GM19467 (cell line): ENCODE measurements around the gene OGFOD2.

Experiments
- ATAC-seq: cut with Tn5 transposase; IDR thresholded peaks from one replicate; pipeline ENCODE4 v1.9.1; 2021; ENCODE audit warnings: mild to moderate bottlenecking, moderate library complexity; ENCODE audit not compliant: unreplicated experiment

OGFOD2 gene

DNA sequence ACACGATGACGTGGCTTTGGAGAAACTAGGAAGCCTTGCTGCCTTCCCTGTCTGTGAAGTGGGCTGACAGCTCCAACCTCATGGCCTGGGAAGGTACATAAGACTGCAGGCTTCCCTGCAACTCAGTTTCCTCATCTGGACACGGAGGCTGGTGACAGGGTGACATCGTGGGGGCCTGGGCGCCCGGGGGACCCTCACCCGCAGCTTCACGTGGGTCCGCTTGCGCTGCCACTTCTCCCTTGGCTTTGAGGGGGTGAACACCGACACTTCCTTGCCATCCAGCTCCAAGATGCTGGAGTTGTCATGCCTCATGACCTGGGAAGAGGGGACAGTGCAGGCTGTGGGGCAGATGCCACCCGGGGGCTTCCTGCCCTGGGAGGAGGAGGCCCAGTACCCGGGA lies 13.0 kb downstream of the OGFOD2 start:
- ATAC-seq, result no peak

DNA sequence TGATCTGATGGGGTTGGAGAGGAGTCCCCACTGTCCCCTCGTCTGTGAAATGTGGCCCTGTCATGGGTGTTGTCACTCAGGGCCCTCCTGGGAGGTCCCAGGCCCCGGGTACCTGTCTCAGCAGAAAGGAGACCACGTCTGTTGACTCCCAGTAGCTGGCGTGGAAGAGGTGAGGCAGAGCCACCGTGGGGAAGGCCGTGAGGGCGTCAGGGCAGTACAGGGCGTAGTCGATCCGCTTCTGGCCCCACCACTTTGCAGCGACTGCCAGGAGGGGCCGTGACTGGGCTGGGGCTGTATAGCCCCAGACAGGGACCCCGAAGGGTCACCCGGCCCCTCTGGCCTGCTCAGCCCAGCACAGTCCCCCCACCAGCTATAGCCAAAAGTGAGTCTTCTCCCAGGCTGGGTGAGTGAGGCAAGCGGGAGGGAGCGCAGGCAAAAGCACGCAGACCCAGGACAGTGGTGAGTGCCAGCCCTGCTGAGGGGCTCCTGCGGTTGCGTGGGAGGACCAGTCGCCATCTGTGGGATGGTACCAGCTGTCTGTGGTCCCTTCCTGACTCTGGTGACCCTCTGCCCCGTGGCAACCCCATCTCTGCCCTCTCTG lies 13.7 kb downstream of the OGFOD2 start:
- ATAC-seq, result no peak

DNA sequence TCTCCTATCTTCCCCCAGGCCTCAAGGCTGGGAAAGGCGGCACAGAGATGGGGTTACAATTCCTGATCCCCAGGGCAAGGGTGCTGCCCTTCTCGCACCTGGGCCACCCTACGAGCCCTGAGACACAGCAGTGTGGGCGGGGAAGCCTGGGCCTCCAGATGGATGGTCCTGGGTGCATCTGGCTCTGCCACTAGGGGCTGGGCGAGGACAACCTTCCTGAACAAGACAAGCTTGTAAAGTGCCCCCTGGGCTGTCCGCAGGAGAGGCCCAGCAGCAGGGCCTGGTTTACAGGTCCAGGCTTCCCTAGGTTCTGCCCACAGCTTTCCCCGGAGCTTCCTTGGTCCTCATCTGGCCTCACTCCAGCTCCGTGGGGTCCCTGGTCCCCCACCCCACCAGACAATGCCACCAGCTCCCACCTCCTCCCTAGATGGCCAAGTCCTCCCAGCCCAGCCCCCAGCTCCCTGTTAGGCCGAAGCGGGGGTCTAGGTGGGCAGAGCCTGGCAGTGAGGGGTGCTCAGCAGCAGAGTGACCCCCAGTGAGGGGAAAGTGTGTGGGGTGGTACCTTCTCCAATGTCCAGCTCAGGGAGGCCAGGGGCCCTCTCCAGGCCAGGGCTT lies 14.3 kb downstream of the OGFOD2 start:
- ATAC-seq, result no peak

DNA sequence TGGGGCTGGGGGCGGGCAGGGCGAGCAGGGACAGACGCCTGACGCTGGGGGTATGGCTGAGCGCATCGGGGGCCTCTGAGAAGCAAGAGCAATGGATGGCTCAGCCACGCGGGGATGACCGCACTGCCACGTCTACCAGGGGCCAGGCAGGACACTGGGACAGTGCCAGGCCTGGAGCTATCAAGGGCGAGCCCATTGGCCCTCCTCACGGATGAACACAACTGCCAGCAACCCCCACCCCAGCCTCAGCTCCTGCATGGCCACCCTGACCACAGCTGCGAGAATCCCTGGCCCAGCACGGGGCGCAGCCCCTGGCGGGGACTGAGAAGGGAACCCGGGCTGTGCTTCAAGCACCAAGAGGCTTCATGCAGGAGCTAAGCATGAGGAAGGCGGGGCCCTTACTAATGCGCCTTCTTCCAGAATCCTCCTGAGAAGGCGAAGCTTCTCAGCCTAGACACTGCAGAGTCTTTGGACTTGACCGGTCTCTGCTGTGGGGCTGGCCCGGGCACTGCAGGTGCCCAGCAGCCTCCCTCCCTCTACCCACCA lies 14.9 kb downstream of the OGFOD2 start:
- ATAC-seq, result no peak

DNA sequence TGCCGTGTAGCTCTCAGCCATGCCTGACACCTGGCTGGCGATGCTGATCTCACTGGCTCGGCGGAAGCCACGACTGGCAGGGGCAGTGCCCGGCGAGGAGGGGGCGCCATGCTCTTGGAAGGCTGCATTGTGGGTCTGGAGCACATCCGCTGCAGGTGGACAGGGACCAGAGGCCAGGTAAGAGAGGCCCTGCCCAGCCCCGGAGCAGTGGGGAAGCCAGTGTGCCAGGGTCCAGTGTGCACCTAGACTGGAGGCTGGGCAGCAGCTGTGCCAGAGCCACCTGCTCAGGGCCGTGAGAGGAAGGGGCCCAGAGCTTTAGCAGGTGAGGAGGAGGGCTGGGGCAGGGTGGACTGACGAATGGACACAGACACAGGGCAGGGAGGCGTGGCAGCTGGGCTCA lies 15.5 kb downstream of the OGFOD2 start:
- no peak for ATAC-seq

DNA sequence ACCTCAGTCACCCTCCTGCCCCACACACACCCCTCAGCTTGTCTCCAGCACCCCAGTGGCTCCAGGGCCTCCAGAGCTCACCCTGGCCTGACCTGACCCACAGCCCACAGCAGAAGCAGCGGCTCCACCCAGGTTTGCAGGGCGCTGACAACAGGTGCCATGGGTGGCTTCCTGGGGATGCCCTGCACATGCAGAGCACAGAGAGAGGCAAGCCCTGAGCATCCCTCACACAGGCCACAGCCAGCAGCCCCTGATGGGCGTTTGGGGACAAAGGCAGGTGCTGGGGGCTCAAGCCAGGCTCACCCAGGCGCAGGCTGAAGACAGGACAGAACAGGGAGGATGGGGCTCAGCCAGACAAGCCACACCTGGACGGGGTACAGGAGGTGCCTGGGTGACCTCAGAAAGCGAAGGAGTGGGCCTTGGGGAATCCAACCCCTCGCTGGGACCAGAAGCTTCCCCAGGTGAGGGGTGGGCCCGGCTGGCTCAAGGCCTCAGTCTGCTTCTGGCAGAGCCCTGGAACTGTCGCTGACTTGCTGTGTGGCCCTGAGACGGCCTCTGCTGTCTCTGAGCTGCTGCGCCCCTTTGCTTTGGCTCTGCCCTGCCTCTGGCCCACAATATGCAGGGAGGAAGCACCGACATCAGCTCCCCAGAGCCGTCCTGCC lies 16.0 kb downstream of the OGFOD2 start:
- ATAC-seq, result no peak

DNA sequence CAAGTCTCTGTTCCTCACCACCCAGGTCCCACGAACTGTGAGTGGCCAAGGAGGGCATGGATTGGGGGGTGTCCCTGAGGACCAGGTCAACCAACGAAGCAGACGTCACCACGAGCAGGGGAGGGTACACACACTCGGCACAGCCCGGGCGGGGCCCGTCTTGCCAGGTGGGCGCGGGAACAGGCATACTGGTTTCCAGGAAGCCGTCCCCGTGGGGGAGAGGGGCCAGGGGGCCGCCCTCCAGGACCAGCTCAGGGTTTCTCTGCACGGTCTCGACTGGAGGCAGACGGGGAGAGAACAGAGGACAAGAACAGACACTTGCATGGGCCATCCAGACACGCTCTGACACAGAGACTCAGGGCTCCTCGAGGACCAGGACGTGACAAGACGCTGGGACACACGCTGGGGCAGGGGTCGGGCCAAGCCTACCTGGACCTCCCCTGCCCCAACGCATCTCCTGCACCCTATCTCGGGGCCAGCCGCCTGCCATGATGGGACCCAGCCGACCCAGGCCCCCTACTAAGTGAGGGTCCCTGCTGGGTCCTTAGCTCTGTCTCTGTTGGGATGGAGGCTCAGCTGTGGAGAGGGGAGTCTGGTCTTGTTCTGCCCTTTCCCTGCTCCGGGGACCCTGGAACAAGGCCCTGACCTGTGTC lies 16.7 kb downstream of the OGFOD2 start:
- no peak for ATAC-seq

DNA sequence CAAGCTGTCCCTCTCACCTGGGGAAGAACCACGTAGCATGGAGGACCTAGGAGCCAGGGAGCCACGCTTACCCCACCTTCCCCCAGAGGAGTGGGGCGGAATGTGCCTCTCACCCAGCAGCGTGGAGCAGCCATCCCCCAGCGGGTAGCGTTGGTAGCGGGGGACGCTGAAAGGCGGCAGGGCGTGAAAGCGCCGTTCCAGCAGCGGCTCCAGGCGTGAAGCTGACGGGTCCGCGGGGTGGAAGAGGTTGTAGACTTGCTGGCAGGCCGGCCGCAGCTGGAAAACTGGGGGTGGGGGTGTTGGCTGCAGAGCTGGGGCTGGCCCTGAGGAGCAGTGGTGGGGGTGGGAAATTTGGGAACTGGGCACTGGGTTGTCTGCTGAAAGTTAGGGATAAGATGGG lies 17.3 kb downstream of the OGFOD2 start:
- no peak for ATAC-seq

DNA sequence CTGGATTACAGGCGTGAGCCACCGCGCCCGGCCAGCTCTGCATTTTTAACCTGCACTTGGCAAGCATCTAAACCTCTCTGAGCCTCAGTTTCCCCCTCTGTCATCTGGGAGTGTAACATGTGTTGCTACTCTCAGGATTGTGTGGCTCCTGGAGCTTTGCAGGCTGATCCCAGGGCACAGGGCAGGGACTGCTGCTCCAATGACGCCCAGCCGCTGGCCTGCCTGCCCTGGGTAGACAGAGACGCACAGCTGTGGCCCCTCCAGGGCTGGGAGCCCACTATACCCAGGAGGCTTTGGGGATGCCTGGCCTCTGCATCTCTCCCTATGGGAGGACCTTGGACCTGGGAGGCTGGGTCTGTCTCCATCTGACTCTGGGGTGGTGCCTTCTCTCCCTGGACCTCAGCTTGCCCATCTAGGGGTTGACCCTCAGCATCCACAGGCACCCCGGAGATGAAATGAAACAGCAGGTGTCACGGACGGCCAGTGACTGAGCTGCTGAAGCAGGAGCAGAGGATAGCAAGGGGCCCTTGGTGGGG lies 19.2 kb downstream of the OGFOD2 start:
- ATAC-seq, result no peak

DNA sequence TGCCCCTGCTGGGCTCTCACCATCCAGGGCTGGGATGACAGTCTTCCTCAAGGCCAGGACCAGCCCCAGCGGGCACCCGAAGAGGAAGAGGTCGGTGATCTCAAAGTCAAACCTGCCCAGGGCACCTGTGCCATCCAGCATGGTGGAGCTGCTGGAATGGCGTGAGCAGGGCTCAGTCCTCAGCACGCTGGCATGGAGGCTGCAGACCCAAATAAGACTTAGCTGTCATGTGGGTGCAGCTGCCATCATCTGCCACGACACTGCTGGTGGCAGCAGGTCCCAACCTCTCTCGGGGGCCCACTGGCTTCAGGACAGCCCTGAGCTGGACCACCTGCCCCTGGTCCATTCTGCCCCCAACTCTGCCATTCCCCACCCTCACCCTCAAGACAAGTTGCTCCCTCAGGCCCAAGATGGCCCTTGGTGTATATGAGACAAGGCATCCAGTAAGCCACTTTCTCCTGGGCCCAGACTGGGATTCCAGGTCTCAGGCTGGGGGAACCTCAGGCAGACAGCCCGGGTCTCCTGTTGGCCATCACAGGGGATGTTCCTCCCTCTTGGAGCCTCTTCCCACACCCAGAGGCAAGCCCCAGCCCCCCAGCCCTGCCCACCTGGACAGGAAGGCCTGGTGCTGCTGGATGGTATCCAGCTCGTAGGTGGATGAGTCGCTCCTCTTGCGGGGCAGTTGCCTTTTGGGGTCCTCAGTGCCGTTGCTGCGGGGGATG lies 19.9 kb downstream of the OGFOD2 start:
- no peak for ATAC-seq

DNA sequence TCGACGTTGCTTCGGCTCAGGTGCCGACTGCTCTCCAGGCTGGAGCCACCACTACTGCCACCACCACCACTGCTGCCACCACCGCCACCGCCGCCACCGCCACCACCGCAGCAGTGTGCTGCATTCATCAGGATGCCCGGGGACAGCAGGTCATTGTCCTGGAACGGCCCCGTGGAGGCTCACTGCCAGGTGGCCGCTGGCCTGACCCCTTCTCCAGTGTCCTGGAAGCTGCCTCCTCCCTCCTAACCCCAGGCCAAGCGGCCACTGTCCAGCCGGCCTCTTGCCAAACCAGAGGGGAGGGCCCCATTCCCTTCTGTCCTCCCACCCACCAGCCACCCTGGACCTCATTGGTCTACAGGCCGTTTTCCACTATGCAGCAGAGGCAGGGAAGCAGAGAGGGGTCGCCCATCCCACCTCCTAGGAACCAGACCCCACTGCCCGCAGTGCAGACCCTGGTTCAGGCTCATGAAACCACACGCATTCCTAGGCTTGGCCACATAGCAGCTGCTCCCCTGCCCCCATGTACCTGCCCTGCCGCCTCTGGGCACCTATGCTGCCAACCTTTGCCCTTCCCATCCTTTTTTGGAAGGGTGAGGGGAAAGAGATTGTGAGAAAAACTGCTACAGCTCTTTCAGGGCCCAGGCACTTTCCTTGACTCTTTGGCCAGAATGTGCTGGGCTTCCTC lies 20.6 kb downstream of the OGFOD2 start:
- no peak for ATAC-seq

DNA sequence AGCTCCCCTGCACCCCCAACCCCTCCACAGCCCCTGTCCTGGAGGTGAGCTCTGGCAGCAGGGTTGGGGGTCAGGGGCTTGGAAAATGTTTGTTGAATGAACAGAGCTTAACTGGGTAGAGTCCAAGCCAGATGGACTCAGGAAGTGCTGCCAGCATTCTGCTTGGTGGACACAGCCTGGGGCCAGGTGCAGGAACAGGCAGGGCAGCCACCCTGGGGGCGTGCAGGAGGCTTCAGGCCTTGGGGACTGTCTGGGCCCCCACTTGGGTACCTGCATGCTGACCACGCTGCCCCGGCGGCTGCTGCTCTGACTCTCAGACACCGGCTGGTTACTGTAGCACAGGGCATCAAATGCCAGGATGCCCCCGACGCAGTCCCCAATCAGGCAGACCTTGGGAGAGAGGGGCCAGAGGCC lies 21.2 kb downstream of the OGFOD2 start:
- no peak for ATAC-seq

DNA sequence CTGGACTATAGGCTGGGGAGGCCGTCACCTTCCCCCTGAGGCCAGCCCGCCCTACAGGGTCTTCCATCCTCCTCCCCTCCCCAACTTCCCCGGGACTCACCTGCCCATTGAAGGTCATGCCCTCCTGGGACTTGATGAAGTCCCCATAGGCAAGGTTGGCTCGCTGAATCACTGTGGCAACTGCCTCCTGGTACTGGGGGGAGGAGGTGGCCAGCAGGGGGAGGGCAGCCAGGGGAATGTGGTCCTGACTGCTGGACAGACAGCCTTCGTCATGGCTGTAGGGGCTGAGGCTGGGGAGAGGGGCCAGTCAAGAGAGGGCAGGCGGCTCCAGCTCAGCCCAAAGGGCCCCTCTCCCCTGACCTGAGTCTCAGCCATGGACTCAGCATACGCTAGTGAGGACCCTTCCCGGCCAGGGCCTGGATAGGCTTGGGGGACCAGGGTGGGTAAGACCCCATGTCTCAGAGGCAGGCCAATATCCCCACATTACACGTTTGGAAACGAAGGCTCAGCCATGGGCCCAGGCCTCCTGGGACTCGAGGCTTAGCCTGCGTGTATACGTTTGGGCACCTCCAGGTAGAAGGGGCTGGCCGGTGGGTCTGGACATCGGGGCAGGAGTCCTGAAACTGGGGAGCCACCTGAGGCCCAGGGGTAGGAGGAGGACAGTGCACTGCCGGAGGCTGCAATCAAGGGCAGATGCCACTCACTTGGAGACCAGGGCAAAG lies 21.7 kb downstream of the OGFOD2 start:
- ATAC-seq, result no peak

DNA sequence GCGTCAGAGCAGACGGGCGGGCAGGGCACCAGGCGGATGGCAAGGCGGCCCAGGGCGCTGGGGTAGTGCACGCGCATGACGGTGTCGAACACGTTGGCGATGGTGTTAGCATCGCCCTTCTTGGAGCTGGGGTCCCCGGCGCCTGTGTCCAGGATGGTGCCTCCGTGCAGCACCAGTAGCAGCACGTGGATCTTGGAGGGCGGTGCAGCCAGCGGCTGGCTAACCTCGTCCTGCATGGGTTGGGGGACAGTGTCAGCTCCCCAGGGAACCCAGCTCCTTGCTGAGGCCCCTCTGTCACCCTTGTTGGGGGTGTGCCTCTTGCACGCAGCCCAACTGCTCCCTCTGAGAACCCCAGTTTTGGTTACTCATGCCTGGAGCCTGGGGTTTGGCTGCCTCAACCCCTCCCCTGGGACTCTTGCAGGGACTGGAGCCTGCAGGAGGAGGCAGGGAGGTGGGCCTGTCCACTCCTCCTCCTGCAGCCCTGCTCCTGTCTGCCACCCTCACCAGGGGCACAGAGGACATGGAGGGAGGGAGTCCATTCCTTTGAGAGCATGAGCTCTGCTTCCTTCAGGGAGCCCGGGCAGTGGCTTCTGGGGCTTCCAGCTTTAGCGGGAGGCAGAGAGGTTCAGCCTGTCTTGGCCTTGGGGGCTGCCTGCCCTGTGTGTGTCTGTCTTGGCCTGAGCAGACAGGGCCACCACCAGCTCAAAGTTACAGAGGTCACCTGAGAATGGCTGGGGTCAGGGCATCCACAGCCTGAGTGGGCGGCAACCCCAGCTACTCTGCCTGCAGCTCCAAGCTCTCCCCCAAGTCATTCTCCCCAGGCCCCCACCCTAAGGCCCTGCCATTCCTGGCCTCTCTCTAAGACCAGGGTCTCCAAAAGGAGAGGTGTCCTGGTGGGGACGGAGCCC lies 22.6 kb downstream of the OGFOD2 start:
- ATAC-seq, result no peak

DNA sequence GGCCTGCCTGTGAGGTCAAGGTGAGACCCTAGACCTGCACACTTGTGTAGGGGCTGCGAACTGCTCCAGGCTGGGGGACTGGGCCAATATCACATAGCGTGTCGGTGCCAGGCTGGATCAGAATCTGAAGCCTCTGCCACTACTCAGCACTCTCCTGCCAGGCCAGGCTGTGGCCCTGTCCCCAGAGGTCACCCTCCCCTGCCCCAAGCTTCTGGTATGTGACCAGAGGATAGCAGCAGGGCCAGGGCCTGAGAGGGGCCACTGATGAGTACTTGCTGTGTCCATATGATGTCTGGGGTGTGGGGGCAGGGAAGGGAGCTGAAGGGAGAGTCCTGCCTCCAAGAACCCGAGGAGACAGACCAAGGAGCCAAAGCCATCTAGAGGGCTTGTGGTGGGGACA lies 23.3 kb downstream of the OGFOD2 start:
- ATAC-seq, result no peak

DNA sequence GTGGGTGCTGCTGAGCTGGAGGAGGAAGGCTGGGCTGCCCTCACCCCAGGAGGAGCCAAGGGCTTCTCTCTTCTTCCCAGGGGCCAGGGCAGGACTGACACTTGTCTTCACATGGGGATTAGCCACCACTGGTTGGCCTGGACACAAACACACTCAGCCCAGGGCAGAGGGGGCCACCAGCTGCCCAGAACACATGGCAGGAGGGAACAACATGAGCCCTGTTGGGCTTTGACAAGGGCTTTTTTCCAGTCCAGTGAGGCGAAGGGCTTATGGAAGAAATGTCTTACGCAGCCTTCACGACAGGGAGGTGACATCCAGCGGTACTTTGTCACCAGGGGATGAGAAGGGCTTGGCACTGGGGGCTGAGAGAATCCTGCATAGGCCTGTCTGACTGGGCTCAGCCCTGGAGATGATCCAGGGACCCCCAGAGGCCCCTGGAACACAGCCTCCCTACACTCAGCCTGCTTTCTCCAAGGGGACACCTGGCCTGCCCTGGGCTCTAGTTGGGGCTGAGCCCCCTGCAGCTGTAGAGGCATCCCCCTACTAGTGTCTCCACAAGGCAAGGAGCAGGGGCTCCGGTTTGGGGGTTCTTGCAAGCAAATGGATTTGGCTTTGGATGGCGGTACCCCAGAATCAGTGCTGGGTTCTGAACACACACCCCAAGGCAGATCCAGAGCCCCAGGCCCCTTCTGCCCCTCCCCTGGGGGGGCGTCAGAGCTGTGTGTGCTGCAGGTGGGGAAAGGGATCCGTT lies 24.3 kb downstream of the OGFOD2 start:
- no peak for ATAC-seq

DNA sequence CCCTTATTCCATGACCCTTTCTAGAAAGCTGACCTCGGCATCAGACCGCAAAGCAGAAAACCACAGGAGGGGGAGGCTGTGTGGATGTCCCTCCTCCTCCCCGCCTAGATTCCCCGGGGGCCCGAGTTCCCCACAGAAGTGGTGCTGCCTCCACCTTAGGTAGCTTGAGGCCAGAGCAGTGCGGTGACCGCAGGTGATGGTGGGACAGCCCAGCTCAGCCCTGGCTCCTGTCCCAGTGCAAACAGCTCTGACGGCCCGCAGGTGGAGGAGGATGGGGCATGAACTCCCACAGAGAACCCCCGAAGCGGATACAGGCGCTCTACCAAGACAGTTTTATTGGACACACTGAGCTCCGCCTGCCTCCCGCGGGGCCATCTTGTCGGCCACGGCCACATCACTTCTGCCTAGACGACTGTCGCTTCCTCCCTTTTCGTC lies 25.0 kb downstream of the OGFOD2 start:
- ATAC-seq, result no peak

DNA sequence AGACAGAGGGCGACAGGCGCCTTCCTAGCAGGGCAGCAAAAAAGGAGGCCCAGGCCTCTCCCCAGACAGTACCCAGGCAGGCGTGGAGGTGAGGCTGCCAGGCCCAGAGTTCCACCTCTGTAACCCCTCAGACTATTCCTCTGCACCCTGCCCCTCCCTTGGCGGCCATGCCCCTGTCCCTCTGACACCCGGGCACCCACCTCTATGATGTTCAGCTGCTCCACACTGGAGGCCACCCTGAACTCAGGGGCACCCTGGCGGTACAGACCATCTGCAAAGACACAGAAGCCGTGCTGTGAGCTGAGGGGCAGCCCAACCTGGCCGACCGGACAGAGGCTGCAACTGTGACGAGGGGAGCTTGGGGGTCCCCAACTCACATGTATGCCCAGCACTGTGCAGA lies 25.5 kb downstream of the OGFOD2 start:
- no peak for ATAC-seq
